GM21447 (cell line): ENCODE measurements around the gene RBFA.

Experiments used
- ATAC-seq: cut with Tn5 transposase; IDR thresholded peaks from one replicate; pipeline ENCODE4 v1.9.1; 2021; ENCODE audit not compliant: unreplicated experiment

Gene RBFA

DNA sequence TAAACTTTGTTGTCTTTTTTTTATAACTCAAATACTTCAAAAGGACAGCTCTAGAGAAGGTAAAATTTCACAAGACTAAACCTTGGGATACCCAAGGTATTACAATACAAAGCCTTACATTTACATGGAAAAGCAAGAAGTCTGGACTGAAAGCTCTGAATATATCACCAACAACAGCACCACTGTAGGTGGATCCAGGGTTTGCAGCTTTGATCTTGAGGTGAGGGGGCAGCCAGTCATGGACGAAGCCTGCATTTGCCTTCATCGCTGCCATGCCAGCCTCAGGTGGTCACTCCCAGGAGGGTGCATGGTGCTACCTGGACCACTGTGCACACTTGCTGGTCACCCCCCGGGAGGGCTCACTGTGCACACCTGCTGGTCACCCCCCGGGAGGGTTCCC is 36.6 kb downstream of the RBFA start:
- ATAC-seq = no peak

DNA sequence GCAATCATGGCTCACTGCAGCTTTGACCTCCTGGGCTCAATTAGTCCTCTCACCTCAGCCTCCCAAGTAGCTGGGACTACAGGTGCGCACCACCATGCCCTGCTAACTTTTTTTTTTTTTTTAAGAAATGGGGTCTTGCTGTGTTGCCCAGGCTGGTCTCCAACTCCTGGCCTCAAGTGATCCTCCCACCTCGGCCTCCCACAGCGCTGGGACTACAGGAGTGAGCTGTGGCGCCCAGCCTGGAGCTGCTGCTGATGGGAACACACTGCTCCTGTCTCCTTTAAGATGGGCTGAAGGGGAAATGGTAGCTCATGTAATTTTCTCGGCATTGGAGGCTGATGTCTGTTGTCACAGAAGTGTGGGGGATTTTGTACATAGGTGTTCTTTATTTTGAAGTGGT is 39.9 kb downstream of the RBFA start:
- no peak for ATAC-seq

DNA sequence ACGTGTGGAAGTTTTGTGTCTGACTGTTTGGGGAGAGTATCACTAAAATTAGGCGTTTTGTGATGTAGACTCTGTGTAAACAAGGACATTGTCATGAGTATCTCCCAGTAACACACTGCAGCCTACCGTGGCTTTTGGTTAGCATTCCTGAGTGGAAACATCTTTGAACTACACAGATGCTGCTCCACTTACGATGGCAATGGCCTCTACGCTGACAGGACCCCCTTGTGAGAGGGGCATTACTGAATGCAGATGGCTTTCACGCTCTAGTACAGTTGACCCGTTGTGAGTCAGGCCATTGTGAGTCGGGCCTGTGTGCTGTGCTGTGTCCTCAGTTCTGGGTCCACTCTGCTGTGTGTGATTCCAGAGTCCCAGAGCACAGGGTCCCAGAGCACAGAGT is 40.5 kb downstream of the RBFA start:
- ATAC-seq = no peak

DNA sequence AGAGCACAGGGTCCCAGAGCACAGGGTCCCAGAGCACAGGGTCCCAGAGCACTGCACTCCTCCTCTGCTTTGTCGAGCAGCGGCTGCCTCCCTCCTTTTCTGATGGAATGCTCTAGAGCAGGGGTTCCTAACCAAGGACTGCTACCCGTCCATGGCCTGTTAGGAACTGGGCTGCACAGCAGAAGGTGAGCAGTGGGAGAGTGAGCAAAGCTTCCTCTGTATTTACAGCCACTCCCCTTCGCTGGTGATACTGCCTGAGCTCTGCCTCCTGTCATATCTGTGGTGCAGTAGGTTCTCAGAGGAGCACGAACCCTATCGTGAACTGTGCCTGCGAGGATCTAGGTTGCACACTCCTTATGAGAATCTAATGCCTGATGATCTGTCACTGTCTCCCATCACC is 41.7 kb downstream of the RBFA start:
- no peak for ATAC-seq

DNA sequence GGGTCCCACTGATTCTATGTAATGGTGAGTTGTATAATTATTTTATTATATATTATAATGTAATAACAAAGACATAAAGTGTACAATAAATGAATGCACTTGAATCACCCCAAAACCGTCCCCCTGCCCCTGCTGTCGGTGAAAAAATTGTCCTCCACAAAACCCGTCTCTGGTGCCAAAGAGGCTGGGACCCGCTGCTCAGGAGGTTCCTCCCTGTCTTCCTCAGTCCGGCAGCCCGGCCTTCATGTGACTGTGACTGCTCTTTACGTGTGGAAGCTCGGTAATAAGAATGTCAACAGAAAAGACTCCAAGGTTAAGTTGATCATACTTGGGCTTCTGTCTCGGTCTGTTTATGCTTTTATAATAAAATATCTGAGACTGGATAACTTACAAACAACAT is 42.1 kb downstream of the RBFA start:
- no peak for ATAC-seq

DNA sequence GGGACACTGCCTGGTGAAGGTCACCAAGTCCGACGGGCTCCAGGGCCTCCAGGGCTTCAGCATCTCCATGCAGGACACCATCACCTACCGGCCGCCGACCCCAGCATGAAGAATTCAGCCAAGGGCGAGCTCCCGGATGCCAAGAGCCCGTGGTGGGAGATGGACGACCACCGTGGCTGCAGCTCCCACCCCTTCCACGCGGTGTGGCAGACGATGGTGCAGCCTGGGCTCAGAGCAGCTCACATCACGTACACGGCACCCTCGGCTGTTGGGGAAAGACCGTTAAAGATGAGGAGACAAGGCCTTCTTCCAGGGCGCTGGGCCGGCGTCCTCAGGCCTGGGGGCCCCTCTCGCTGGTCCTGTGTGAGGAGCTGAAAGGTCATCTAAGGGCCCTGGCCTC is 43.6 kb downstream of the RBFA start:
- ATAC-seq = no peak
